Choroid plexus epithelial cell (primary cell): ENCODE measurements around the gene HMGCS2.

Experiments
- DNase-seq: peaks from one replicate; pipeline ENCODE4 v3.0.0-alpha.2; 2010; ENCODE audit warnings: low read depth
- H3K4me3 ChIP-seq: 2 replicates; pipeline ENCODE4 v1.5.1; 2011; ENCODE audit warnings: low read depth, mild to moderate bottlenecking, control low read depth, low read length, moderate library complexity
- CTCF ChIP-seq: conservative IDR thresholded peaks from 2 replicates; pipeline ENCODE4 v1.5.1; 2011; ENCODE audit warnings: low read depth, mild to moderate bottlenecking, control low read depth, inconsistent platforms, low read length, moderate library complexity

The HMGCS2 gene

GRCh38 chr1:119773711-119774241 is 5.1 kb upstream of the HMGCS2 start:
- no peak overlapping the region for H3K4me3 ChIP-seq
- DNase-seq, result peak; percentile 50
- TF ChIP-seq CTCF, result no peak

DNA sequence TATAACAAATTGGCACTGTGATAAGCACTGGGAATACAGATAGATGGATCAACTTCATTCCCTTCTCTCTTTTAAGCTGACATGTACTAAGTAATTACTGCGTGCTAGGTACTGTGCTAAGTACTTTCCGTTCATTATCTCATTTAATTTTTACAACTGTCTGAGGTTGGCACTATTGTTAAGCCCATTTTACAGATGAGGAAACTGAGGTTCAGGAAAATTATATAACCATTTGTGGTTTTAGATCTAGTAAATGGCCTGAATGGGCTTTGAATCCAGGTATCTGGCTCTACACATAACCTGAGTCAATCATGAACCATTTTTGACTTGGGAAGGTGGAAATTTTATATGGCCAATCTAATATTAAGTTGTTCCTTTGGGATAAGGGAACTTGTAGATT is 3.6 kb upstream of the HMGCS2 start:
- TF ChIP-seq CTCF, result no peak
- H3K4me3 ChIP-seq, result no peak overlapping the region

DNA sequence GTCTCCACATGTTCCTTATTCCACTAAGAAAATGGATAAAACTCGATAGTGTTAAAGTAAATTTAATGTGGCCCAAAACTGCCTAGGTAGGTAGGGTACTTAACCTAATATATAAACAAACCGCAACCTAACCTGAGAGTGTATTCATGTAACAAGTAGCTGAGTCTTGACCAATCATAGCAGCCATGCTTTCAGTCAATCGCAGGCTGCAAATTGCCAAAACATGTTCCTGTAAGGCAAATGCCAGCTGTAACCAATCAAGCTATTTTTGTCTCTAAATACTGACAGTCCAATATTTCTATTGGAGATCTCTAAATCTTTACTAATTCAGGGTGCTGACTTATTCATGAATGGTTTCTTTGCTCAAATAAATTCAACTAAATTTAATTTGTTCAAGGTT is 3.1 kb upstream of the HMGCS2 start:
- no peak overlapping the region for H3K4me3 ChIP-seq
- TF ChIP-seq CTCF, result no peak
- no peak for DNase-seq

More for the DNA sequence above, 3.6 kb upstream of the HMGCS2 start:
- DNase-seq, result no peak

DNA sequence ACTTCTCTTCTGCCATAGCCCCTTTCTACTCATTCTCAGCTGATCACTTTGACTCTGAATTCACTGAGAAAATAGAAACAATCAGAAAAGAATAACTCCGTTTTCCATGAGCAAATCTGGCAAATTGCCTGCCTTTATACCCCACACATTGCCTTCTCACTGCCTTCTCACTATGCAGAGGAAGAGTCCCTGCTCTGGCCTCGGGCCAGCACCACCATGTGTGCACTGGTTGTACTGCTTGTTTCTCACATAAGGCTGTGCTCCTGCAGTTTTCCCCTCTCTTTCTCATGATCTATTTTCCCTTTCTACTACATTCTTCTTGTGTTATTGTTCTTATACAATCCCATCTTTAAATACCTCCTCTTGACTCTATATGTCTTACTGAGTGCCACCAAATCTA is 2.3 kb upstream of the HMGCS2 start:
- TF ChIP-seq CTCF, result peak; percentile 9
- H3K4me3 ChIP-seq, result no peak overlapping the region
- peak; percentile 59 for DNase-seq

GRCh38 chr1:119767486-119767885 is 1.2 kb downstream of the HMGCS2 start:
- H3K4me3 ChIP-seq, result no peak overlapping the region
- no peak for TF ChIP-seq CTCF
- DNase-seq, result no peak

- no peak overlapping the region for H3K4me3 ChIP-seq
- no peak for DNase-seq
- TF ChIP-seq CTCF, result no peak
These were observed 2.3 kb downstream of the HMGCS2 start for GRCh38 chr1:119766374-119766794.

DNA sequence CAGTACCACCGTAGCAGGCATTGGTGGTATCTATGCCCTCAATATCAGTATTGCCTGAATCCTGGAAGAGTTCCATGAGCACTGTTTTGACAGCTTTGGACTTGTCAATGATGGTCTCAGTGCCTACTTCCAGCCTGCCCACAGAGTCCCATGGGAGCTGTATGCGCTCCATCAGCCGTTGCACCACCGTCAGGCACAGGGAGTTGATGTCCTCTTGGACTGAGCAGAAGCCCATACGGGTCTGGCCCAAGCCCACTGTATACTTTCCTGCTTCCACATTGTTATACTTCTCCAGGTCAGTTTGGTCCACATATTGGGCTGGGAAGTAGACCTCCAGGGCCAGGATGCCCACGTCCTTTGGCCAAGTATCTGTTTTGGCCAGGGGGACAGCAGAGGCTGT is 4.5 kb downstream of the HMGCS2 start:
- DNase-seq, result no peak
- no peak for TF ChIP-seq CTCF
- H3K4me3 ChIP-seq, result no peak overlapping the region
